ENCODE results near the gene MYO3B. TPM values are rescaled to one million over a fixed set of nuclear protein-coding genes. Genes with fewer than 3 reads are reported as not detected.
"Not testable (repeated sequence)": the region's sequence is repeated elsewhere in the genome, so short reads cannot be mapped to it uniquely, and the experiment has no call there.

MYO3B gene
- total and polyA plus RNA-seq, 7 donors: 0.34 TPM; not detected in 6

GRCh38 chr2:170465241-170465640, 287.3 kb downstream of the MYO3B start:
- no peaks in the 10 kb centered on the region for H3K27me3 ChIP-seq
- H3K27ac ChIP-seq: no peak overlapping the region
- WGBS, 2 donors: 82 to 88% methylated on average over 4 of the region's 4 CpGs
- no peak for DNase-seq
- H3K4me3 ChIP-seq: no peak overlapping the region
- H3K9me3 ChIP-seq: no peaks in the 10 kb centered on the region
- H3K4me1 ChIP-seq: no peaks in the 10 kb centered on the region
- intact Hi-C loops (cut with DNase I): no loop called here
- H3K36me3 ChIP-seq: no peaks in the 10 kb centered on the region
- TF ChIP-seq POLR2A (IDR thresholded peaks at IDR 0.05): no peak
- TF ChIP-seq CTCF (IDR thresholded peaks at IDR 0.05): no peak
- TF ChIP-seq POLR2AphosphoS5 (IDR thresholded peaks at IDR 0.05): no peak
- TF ChIP-seq EP300 (IDR thresholded peaks at IDR 0.05): no peak

GRCh38 chr2:170466632-170467031, 288.7 kb downstream of the MYO3B start:
- Histone ChIP-seq H3K9me3 (no peaks in the 10 kb centered on the region), H3K4me3 (no peak overlapping the region), H3K36me3 (no peaks in the 10 kb centered on the region), H3K27ac (no peak overlapping the region), H3K27me3 (no peaks in the 10 kb centered on the region), H3K4me1 (no peaks in the 10 kb centered on the region)
- no peak for DNase-seq
- WGBS, 2 donors: 86 to 92% methylated on average over 8 of the region's 8 CpGs
- no peak for TF ChIP-seq EP300 (IDR thresholded peaks at IDR 0.05)
- no peak for TF ChIP-seq CTCF (IDR thresholded peaks at IDR 0.05)
- no peak for TF ChIP-seq POLR2AphosphoS5 (IDR thresholded peaks at IDR 0.05)
- TF ChIP-seq POLR2A (IDR thresholded peaks at IDR 0.05): no peak
- intact Hi-C loops (cut with DNase I): no loop called here

GRCh38 chr2:170467568-170468422, 289.8 kb downstream of the MYO3B start:
- intact Hi-C loops (cut with DNase I): no loop called here
- H3K4me3 ChIP-seq: no peak overlapping the region
- no peak overlapping the region for H3K27ac ChIP-seq
- DNase-seq: no peak
- H3K27me3 ChIP-seq: no peaks in the 10 kb centered on the region
- no peaks in the 10 kb centered on the region for H3K9me3 ChIP-seq
- 73 to 75% methylated on average over 1 of the region's 1 CpG for WGBS, 2 donors
- no peaks in the 10 kb centered on the region for H3K36me3 ChIP-seq
- TF ChIP-seq POLR2AphosphoS5 (IDR thresholded peaks at IDR 0.05) (no peak), POLR2A (IDR thresholded peaks at IDR 0.05) (no peak), EP300 (IDR thresholded peaks at IDR 0.05) (no peak), CTCF (IDR thresholded peaks at IDR 0.05) (no peak)
- no peaks in the 10 kb centered on the region for H3K4me1 ChIP-seq

GRCh38 chr2:170468557-170468956, 290.6 kb downstream of the MYO3B start:
- no peak for DNase-seq
- Histone ChIP-seq H3K9me3 (no peaks in the 10 kb centered on the region), H3K27ac (no peak overlapping the region), H3K4me1 (no peaks in the 10 kb centered on the region), H3K4me3 (no peak overlapping the region), H3K36me3 (no peaks in the 10 kb centered on the region), H3K27me3 (no peaks in the 10 kb centered on the region)
- no peak for TF ChIP-seq POLR2A (IDR thresholded peaks at IDR 0.05)
- no peak for TF ChIP-seq EP300 (IDR thresholded peaks at IDR 0.05)
- TF ChIP-seq CTCF (IDR thresholded peaks at IDR 0.05): no peak
- TF ChIP-seq POLR2AphosphoS5 (IDR thresholded peaks at IDR 0.05): no peak
- intact Hi-C loops (cut with DNase I): no loop called here
- WGBS, 2 donors: 56 to 78% methylated on average over 4 of the region's 4 CpGs

DNA sequence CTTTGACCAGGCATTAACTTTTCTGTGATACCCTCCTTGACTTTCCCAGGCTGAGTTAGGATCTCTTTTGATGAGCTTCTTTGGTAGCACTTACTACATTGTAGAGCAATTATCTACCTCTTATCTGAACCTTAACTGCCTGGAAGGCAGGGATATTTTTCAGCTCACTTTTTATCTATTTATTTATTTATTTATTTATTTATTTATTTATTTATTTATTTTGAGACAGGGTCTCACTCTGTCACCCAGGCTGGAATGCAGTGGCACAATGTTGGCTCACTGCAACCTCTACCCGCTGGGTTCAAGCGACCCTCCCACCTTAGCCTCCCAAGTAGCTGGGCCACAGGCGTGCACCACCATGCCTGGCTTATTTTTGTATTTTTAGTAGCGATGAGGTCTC, 294.6 kb downstream of the MYO3B start:
- WGBS, 2 donors: 97 to 100% methylated on average over 4 of the region's 4 CpGs
- intact Hi-C loops (cut with DNase I); H3K27me3 ChIP-seq; H3K9me3 ChIP-seq; H3K36me3 ChIP-seq; H3K27ac ChIP-seq; H3K4me1 ChIP-seq; DNase-seq; H3K4me3 ChIP-seq: not testable (repeated sequence)

Measured in sigmoid colon (tissue), 7 donors.